NCI-H446 (cell line): Measurements from ENCODE around the gene MLKL.
"Not testable (repeated sequence)": the region's sequence is repeated elsewhere in the genome, so short reads cannot be mapped to it uniquely, and the experiment has no call there.

ENCODE experiments used
- DNase-seq, 2 experiments: peaks; one replicate each; lab custom pipeline; 2025; lab: John Stamatoyannopoulos, UW

MLKL gene

DNA sequence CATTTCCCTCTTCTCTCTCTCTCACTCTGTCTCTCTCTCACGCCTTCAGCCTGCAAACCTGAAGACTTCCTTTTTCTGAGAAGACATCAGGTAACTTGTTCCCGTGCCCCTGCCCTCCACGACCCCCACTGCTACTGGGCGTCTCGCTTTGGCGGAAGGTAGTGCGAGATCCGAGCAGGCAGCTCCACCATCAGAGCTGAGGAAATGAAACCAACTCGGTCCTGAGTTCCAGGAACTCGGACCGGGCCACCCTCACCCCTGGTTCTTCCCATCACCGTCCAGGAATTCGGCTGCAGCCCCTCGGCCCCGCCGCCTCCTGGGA lies 585 bp downstream of the MLKL start:
- no peak for DNase-seq

DNA sequence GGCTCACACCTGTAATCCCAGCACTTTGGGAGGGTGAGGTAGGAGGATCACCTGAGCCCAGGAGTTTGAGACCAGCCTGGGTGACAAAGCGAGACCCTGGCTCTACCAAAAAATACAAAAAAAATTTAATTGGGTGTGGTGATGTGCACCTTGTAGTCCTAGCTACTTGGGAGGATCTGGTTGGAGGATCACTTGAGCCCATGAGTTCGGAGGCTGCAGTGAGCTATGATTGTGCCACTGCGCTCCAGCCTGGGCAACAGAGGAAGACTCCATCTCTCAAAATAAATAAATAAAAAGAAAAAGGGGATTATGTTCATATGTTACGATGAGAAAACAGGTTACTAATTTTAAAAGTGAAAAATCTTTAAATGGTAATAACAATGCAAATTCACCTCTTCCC lies 996 bp downstream of the MLKL start:
- no peak for DNase-seq

DNA sequence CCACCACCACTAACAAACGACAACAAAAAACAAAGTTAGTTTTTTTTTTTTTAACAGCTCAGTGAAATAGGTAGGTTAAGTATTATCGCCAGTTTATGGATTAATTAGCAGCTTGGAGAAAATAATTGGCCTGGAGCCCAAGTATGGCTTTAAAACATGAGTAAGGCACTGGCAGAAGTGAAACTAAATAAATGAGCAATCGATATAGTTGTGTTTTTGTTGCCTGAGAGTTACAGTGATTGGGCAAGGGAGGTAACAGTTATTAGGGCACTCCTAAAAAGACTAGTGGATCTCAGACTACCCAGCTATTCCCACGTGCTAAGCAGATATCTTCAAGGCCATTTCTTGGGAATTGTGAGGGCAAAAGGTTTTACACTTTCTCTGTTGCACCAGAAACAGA lies 2.4 kb downstream of the MLKL start:
- DNase-seq: no peak

DNA sequence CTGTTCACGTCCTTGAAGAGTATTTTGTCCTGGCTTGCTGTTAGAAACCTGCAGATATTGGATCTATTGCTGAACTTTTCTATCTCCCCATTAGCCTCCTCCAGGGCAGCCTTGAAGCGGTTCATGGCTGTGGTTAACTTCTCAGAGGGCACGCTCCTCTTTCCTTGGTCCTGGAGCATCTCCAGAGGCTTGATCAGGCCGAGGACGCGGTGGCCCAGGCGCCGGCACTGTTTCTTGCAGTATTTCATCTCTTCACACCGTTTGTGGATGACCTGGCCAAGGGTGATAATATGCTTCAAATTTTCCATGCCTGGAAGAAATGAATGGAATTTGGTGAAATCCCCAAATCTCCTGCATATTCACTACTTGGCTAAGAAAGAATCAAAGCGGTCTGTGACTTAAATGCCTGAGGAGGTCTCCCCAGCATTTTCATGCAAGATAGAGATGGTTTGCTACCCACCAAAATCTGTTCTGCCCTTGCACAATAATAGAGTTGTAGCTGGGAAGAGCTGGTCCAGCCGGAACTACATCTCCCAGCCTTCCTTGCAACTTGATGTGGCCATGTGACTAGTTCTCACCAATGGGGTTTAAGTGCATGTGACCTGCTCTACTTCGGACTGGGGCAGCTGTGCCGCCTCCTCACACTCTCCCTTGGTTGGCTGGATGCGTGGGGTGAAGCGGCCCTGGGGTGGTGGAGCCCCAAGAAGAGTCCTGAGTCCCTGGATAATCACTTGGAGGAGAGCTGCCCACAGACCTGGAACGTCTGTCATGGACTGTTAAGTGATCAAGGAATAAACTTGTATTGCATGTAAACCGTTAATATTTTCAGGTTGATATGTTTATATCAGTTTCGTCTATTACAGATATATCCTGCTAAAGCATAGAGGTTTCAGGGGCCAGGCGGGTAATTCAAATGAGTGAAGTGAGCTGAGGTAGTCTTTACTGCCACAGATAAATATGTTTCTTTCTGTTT lies 4.9 kb downstream of the MLKL start:
- peak; percentile 58 to 76 for DNase-seq

DNA sequence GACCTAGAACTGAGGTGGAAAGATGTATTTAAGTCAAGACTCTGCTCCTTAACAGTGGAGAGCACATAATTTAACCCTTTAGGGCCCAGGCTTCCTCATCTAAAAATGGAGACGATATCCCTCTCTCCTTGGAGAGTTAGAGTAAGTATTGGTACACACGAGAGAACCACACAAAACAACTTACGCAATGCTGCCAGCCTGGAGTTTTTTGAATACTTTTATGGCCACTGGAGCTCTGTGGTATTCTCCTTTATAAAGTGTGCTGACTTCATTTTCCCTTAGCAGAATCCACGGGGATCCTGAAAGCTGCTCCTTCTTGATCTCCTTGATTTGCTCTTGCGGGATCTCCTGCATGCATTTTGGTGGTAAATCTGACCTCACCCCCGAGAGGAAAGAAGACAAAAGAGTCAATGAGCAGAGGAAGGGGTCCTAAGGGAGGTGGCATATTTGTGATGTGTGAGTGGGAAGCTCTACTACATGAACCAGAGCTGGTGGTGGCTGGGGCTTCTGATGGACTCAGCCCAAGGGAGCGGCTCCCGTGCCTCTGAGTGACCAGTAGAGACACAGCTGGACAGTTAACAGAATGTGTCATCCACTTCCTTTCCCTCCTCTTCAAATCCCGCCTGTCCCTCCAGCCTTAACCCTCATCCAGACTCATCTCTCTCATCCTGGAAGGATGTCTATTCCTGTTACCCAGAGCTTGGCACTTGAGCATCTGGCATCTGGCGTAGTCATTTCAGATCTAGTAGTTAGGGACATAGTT lies 9.4 kb downstream of the MLKL start:
- DNase-seq: no peak

DNA sequence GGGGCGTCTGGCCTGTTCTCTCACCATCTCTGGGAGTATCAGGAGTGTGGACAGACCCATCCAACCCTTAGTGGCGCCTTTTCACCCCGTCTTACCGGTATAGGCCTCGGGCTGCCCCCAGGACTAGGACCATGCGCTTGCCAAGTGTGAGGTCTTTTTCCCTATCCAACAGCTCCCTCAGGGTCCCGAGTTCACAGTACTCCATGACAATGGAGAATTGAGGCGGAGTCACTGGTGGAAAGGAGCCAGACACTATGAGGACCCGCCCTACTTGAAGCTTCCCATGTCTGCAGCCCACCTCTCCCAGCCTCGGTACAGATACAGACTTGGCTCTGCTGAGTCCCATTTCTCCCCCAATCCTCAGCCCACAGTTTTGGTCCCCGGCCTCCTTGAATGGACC lies 18.1 kb downstream of the MLKL start:
- no peak for DNase-seq

DNA sequence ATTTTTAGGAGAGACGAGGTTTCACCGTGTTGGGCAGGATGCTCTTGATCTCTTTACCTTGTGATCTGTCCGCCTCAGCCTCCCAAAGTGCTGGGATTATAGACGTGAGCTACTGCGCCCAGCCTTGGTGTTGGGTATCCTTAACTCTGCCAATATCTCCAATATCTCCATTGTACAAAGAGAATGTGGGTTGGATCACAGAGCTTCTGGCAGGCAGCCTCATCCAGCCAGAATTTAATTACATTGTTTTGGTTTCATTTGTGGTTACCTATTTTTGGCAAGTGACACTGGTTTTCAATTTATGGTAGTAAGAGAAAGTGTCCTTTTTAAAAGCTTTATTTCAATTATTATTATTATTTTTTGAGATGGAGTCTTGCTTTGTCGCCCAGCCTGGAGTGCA lies 20.0 kb downstream of the MLKL start:
- DNase-seq: no peak

DNA sequence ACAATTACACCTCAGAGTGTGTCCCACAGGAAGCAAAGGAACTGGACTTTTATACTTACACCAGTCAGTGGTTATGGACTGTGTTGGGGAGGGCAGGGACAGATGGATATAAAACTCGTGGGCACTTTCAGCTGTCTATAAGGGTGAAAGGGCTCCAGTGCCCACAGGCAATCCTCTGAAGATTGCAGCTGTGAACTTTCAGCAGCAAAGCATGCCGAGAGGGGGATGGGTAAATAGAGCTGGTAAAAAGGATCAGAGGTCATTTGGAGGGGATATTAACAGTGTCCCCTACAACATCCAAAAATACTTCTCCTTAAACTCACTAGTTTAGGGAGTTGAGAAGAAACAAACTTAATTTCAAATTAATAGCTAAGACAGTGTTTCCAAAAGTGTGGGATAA lies 20.7 kb downstream of the MLKL start:
- DNase-seq: no peak

DNA sequence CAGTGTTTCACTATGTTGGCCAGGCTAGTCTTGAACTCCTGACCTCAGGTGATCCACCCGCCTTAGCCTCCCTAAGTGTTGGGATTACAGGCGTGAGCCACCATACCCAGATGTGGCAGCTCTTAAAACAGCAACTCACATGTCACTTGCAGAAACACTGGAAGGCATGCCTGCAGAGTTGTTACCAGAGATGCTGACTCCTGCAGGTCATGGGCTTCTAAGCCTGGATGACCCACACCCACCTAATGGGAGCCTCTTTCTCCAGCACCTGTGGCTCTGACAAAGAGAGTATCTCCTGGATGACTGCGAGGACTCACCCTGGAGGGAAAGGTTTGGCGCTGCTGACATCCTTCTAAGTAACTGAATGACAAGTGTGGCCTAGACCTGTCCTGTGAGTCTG lies 22.8 kb downstream of the MLKL start:
- no peak for DNase-seq

DNA sequence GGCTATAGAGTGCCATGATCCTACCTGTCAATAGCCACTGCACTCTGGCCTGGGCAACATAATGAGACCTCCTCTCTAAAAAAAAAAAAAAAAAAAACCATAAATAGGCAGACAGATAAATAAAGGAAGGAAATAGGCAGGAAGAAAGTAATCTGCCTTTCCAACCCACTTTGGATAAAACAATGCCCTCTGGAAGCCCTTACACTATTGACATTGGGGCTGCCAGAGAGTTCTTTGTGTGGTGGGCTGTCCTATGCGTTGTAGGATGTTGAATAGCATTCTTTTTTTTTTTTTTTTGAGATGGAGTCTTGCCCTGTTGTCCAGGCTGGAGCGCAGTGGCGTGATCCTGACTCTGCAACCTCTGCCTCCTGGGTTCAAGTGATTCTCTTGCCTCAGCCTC lies 26.8 kb downstream of the MLKL start:
- DNase-seq: no peak

DNA sequence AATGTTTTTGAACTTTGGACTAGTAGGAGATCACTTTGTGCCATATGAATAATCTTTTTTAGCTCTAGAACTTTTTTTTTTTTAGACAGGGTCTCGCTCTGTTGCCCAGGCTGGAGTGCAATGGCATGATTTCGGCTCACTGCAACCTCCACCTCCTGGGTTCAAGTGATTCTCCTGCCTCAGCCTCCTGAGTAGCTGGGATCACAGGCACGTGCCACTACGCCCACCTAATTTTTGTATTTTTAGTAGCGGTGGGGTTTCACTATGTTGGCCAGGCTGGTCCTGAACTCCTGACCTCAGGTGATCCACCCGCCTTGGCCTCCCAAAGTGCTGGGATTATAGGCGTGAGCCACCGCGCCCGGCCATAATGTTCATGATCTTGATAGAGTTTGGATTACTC lies 31.8 kb downstream of the MLKL start:
- not testable (repeated sequence) for DNase-seq

DNA sequence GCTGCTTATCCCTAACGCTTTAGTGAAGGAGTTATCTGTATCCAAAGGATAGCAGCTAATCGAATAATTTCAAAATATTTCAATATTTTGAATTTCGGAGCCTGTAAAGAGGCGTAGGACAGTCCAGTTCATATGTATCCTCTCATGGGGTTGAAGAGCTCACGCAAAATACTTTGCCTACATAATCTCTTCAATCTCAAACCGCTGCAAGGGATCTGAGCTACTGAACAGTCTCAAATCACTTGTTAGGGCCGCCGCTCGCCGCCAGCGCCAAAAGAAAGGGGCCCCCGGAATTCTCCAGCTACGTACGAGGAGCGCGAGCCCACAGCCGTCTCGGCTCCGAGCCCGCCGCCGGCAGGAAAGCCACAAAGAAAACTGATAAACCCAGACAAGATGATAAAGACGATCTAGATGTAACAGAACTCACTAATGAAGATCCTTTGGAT lies 33.4 kb downstream of the MLKL start:
- DNase-seq: no peak

DNA sequence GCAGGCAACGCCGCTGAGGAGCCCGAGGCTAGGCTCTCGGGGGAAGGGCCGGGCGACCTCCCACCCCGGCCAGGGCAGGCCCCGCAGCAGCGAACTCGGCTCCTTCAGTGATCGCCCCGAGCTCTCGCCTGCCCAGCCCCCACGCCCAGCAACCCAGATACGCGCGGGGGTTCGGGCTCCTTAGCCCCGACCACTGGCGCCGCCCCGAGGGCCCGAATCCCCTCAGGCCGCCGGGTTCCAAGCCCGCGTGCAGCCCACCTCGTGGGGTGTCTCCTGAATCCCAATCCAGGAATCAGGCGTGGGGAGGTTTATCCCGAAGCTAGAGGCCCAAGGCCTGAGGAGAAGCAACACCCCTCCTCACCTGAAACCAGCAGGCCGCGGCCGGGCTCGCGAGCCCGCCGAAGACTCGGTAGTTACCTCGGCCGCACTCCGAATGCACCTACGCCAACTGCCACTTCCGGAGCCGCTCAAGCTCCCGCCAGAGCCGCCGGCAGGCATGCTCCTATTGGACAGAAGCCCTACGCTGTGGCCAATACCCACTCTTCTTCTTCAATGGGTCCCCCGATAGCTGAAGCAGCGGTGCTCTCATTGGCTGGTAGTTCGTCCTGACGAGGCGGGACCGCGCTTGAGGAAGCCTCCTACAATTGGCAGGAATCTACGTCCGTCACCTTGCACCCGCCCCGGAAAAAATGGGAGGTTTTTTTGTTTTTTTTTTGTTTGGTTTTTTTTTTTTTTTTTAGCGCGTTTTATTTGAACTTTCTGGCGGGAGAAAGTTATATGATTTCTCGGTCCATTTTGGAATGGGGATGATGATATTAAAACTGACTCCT lies 34.0 kb downstream of the MLKL start, which contains the start of gene RFWD3:
RFWD3 (minus strand) TSS at position 453 of the 830 bp plus-strand sequence. CDS start 5,428 bp downstream, outside the sequence.
- peak; percentile 86 to 97 for DNase-seq

DNA sequence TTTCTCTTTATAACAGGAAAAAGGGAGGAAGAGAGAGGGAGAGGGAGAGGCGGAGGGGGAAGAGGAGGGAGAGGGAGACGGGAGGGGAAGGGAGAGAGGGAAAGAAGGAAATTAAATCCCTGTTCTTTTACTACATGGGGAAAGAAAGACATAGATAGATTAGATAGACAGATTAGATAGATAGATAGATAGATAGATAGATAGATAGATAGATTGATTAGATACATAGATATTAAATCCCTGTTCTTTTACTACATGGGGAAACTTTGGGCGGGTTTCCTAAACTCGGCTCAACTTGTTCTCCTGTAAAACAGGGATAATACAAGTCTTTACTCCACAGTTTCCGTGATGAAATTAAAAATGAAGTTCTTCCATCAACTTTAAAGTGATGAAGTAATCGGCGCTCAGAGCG lies 34.6 kb downstream of the MLKL start:
- no peak for DNase-seq

DNA sequence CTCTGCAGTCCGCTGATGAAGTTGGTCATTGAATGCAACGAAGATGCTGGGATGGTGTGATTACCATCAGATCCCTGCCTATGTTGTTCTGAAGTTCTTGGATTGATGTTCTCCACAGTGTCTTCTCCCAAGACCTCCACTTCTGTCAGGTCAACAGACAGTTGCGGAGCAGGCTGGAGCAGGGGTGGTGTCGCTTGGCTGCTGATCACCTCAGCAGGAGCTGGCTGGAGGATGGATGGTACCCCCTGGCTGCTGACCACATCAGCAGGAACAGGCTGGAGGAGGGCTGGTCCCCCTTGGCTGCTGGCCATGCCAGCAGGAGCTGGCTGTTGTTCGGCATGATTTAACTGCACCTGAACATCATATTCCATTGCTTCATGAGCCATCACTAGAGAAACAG lies 39.6 kb downstream of the MLKL start:
- no peak for DNase-seq

DNA sequence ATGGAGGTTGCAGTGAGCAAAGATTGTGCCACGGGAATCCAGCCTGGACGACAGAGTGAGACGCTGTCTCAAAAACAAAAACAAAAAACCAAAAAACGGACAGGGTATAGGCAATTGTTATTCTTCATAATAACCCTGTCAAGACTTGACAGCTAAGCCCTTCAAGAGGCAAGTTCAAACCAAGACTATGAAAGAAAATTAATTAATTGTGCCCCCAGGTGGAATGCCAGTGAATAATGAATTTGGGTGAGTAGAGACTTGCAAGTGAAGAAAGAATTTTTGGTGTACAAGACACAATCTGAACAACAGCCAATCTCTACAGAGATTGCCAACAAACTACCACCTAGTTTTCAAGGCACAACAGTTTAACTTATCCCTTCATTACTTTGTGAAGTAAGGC lies 40.3 kb downstream of the MLKL start:
- no peak for DNase-seq

DNA sequence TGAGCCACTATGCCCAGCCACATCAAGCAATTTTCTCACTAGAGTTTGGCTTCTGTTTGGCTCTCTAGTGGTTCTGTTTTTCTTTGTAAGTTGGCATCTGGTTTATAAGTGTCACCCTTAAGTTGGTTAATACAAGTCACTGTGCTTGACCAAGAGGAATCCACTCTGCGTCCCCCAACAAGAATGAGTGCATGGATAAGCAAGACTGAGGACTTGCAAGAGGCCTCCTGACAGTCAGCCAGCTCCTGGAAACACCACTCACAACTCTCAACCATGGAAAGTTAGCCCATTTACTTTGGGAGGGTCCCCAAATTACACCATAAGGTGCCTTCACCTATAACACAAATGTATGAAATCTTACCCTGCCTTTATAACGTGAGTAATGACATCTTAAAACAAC lies 41.6 kb downstream of the MLKL start:
- DNase-seq: no peak

DNA sequence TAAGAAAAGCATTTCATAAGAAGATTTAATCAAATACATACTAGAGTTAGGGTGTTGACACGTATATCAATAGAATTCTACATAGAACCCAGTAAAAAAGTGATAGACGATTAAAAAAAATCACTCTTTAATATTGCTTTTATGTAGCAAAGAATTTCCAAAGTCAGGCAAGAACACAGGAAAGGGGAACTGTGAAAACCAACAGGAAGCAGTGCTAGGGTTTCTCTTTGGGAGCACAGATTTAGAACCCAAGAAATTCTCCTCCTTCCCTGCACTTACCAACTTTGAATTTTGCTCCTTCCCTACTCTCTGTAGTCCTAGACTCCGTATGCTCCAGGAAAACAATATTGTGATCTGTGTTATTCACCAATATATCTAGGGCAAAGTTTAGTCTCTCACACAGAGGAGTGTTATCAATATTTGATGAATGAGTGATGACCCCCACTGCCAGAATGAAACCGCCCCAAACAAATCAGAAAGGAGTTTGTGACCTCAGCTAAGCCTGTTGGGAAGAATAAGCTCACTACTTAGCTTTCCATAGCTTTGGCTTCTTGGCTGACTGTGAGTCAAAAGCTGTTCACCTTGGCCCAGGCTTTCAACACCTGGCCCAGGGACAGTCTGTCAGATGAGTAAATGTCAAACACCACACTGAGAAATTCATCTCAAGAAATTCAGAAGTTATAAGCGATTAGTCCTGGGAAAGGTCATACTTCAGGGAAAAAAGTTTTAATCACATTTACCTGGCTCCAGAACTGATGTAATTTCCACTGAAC lies 42.6 kb downstream of the MLKL start:
- no peak for DNase-seq

DNA sequence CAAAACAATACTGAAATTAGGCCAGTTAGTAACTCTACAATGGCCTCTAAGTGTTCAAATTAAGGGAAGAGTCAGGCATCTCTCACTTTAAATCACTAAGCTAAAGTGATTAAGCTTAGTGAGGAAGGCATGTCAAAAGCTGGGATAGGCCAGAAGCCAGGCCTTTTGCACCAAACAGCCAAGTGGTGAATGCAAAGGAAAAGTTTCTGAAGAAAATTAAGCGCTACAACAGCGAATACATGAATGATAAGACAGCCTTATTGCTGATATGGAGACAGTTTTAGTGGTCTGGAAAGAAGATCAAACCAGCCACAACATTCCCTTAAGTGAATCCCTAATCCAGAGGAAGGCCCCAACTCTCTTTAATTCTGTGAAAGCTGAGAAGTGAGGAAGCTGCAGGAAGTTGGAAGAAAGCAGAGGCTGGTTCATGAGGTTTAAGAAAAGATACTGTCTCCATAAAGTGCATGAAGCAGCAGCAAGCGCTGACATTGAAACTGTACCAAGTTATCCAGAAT lies 46.1 kb downstream of the MLKL start:
- no peak for DNase-seq

DNA sequence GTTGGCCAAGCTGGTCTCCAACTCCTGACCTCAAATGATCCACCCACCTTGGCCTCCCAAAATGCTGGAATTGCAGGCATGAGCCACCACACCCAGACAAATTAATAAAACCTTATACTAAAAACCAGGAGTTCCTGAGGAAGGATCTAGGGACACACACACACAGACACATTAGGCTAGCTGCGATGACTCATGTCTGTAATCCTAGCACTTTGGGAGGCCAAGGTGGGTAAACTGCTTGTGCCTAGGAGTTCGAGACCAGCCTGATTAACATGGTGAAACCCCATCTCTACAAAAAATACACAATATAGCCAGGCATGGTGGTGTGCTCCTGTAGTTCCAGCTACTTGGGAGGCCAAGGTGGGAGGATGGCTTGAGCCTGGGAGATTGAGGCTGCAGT lies 47.8 kb downstream of the MLKL start:
- not testable (repeated sequence) for DNase-seq

DNA sequence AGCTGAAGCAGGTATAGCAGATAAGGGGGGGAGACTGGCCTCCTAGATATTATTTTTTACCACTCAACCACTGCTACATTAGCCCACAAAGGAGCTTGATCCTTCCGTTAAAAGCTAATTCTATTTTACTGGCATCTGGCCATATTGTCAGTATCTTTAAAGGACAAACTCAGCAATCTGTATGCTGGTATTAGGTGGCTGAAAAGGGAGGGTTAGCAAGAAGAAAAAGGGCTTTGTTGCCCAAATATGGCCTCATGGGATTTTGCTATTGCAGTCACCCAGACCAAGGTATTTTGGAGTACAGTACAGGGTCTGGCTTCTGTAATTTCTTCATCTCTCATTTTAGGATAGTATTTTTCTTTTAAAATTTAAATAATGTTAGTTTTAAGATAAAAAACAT lies 48.4 kb downstream of the MLKL start:
- DNase-seq: no peak
